ENCODE results near the gene SLC49A3. TPM values are rescaled to one million over a fixed set of nuclear protein-coding genes. Genes with fewer than 3 reads are reported as not detected.

The SLC49A3 gene
- total RNA-seq, 4 donors from 2014 or later: 7.8 to 20.1 (median 14.4) TPM

DNA sequence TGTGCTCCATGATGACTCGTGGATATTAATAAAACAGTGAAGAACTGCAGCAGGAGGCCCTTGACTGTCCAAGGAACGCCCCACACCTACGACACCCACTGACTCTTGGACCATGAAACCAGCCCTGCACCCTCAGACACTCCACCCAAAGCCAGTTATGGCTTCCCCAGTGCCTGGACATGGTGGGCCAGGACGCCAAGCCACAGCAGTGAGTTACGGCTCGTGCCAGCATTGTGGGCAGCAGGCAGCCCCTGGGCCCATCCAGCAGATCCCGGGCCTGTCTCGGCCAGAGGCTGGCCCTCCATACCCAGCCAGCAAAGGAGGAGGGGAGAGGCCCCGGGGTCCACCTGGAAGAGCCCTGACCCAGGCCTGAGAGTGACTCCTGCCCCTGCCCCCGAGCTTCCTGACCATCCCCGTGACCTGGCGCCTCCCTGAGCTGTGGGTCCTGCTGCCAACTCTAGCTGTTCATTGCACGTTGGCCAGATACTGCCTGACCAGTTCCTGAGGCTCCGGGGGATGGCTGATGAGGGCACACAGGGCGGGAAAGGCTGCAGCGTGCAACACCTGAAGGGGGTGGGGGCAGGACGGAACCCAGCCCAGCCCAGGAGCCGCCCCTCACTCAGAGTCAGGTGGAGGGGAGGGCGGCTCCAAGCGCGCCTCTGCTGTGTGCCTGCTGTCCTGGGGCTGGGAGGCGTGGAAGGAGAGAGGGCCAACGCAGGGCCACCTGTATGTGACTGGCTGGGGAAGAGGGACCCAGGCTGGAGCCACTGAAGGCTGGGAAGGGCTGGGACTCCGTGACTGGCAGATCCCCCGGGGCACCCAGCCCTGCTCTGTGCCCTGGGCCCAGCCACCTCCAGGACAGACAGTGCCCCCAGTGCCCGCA, 739 bp downstream of the SLC49A3 start:
- no peak for TF ChIP-seq CTCF (IDR thresholded peaks at IDR 0.05; ENCODE audit: low read depth)

GRCh38 chr4:687048-687970, 1.6 kb downstream of the SLC49A3 start:
- no peak for TF ChIP-seq CTCF (IDR thresholded peaks at IDR 0.05; ENCODE audit: low read depth)

GRCh38 chr4:686413-687040, 2.4 kb downstream of the SLC49A3 start:
- TF ChIP-seq CTCF (IDR thresholded peaks at IDR 0.05; ENCODE audit: low read depth): no peak

DNA sequence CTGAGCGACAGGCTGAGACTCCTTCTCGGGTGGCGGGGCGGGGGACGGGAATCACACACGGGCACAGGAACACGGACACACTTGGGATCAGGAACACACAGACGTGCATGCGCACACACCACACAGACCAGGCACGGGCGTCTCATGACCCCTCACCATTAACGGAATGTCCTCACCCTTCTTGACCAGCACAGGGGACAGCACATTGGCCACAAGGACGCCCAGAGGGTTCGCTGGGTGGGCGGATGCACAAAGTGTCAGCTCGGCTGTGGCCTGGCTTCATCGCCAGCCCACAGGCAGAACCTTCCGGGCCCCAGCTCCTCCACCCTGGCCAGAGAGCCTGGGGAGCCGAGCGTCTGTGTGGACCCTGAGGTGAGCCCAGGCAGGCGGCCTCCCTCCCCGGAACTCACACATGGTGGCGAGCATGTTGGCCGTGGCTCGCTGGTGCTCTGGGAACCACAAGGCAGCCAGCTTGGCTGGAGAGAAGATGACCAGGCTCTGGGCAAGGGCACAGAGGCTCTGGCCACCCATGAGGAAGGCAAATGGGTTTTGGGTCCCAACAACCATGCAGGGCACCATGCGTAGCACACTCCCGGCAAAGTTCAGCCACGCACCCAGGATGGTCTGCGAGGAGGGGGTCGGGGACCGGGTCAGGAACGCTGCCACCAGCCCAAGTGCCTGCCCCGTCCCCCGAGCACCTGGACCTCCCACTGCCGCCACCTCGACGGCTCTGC, 3.1 kb downstream of the SLC49A3 start:
- TF ChIP-seq CTCF (IDR thresholded peaks at IDR 0.05; ENCODE audit: low read depth): no peak

GRCh38 chr4:684623-685327, 4.2 kb downstream of the SLC49A3 start:
- no peak for TF ChIP-seq CTCF (IDR thresholded peaks at IDR 0.05; ENCODE audit: low read depth)

GRCh38 chr4:683982-684622, 4.8 kb downstream of the SLC49A3 start:
- no peak for TF ChIP-seq CTCF (IDR thresholded peaks at IDR 0.05; ENCODE audit: low read depth)

All from subcutaneous adipose tissue (tissue), 4 donors.